Vagina (tissue), 2 donors: ENCODE measurements around the gene SKAP1. TPM values are rescaled to one million over a fixed set of nuclear protein-coding genes. Genes with fewer than 3 reads are reported as not detected.

Source experiments
- DNase-seq, 2 donors: peaks; one replicate each; pipeline ENCODE4 v3.0.0-alpha.2; 2017; ENCODE audit errors: extremely low spot score in 2 of 2
- H3K27ac ChIP-seq: fragments of 200-600 bp; sonication (generic); one replicate; pipeline ENCODE4 v1.5.1; 2019
- H3K27me3 ChIP-seq: fragments of 200-600 bp; sonication (generic); one replicate; pipeline ENCODE4 v1.5.1; 2019
- H3K36me3 ChIP-seq, 2 donors: fragments of 200-600 bp; sonication (generic); one replicate each; pipeline ENCODE4 v1.5.1; 2017 to 2019
- H3K4me1 ChIP-seq: fragments of 200-600 bp; sonication (generic); one replicate; pipeline ENCODE4 v1.5.1; 2019
- H3K4me3 ChIP-seq, 2 donors: fragments of 200-600 bp; sonication (generic); 1 replicate in 1 of 2; 2 replicates in 1 of 2; pipeline ENCODE4 v1.5.1; 2016 to 2019
- H3K9me3 ChIP-seq: fragments of 200-600 bp; sonication (generic); one replicate; pipeline ENCODE4 v1.5.1; 2019
- CTCF ChIP-seq, 3 experiments: fragments of 450-650 bp in 2 of 3; fragments of 200-600 bp in 1 of 3; sonication (generic) in 1 of 3; IDR thresholded peaks; one replicate each; pipeline ENCODE4 v1.5.1; 2017 to 2019; ENCODE audit warnings: antibody characterized with exemption in 3 of 3, mild to moderate bottlenecking in 2 of 3, moderate library complexity in 2 of 3
- POLR2A ChIP-seq, 2 donors: fragments of 450-650 bp; IDR thresholded peaks; one replicate each; pipeline ENCODE4 v1.6.1; 2017; ENCODE audit warnings: antibody characterized with exemption in 2 of 2, mild to moderate bottlenecking in 2 of 2, moderate library complexity in 2 of 2
- POLR2AphosphoS5 ChIP-seq, 2 donors: sonication (generic); formaldehyde crosslinking; IDR thresholded peaks; one replicate each; pipeline ENCODE4 v1.9.0; 2017; ENCODE audit warnings: antibody characterized with exemption in 2 of 2, mild to moderate bottlenecking in 2 of 2, low read depth in 1 of 2; ENCODE audit not compliant: insufficient read depth in 1 of 2
- intact Hi-C: fragments of 100-400 bp; cut with DNase I; formaldehyde crosslinking; loops from one replicate; pipeline ENCODE4 v1.15.1; 2023
- total RNA-seq: library from RNA; depleted of rRNA; stranded (reverse); fragments of >200 nt; gene quantifications from one replicate; pipeline ENCODE4 v1.2.3, GENCODE V29; 2016

Gene SKAP1
- total RNA-seq, 1 donor from 2014 or later = 5.6 TPM

DNA sequence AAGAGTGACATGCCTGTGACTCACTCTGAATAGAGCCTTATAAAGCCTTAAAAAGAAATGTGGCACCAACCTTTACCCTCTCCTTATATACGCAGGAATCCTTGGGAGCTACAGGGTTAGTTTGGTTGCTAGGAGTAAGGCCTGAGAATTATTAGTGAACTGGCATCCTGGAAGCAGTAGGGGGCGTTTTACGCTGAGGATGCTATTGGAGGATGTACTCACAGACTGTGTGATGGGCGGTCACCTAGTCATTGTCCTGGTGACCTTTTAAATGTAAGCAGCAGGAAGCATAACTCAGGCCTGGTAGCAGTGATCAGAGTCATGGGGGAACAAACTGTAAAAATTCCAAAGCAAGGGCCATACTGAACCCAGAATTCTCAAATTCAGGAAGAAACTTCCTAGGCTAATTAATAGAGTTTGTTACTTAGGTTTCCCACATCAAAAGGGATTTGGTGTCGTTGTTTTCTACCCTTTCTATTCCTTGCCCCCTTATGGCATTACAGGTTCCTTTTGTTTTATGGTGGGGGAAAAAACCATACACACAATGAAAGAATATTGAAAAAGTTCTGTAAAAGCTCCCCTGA lies 168.6 kb downstream of the SKAP1 start:
- TF ChIP-seq CTCF (IDR thresholded peaks at IDR 0.05) (no peak), POLR2A (IDR thresholded peaks at IDR 0.05) (no peak), POLR2AphosphoS5 (IDR thresholded peaks at IDR 0.05; ENCODE audit: insufficient read depth in 1 of 2, low read depth in 1 of 2) (no peak)
- no peaks in the 10 kb centered on the region for H3K9me3 ChIP-seq
- H3K4me3 ChIP-seq = no peak overlapping the region
- intact Hi-C loops = no loop called here
- no peak for DNase-seq
- no peaks in the 10 kb centered on the region for H3K36me3 ChIP-seq
- H3K27ac ChIP-seq = no peak overlapping the region
- H3K27me3 ChIP-seq = no peaks in the 10 kb centered on the region
- no peaks in the 10 kb centered on the region for H3K4me1 ChIP-seq

DNA sequence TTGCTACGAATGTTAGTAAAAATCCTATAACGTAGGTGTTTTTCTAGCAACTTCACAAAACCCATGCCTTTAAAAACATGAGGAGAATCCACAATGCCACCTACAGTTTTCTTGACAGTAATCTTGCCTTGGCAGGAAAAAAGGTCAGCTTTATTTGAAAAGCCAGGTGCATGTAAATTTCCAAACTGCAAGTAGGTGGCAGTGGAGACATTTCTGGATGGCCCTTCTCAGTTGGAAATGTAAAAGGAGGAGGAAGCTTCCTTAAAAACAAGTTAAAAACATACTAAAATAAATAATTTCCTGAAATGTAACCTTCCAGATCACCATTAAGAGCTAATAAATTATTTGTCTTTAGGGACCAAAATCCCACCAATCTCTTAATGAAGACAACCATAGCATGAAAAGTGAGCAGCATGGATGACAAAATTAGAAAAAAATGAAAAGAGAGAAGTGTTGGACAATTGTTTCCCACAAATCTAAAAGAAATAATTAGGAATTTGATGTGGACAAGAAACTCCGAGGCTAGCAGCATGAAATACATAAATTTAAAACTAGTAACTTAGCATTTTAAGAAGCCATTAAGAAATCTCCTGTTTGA lies 170.2 kb downstream of the SKAP1 start:
- intact Hi-C loops = no loop called here
- no peaks in the 10 kb centered on the region for H3K9me3 ChIP-seq
- no peaks in the 10 kb centered on the region for H3K27me3 ChIP-seq
- no peak overlapping the region for H3K27ac ChIP-seq
- no peak for TF ChIP-seq POLR2AphosphoS5 (IDR thresholded peaks at IDR 0.05; ENCODE audit: insufficient read depth in 1 of 2, low read depth in 1 of 2)
- no peak for TF ChIP-seq POLR2A (IDR thresholded peaks at IDR 0.05)
- TF ChIP-seq CTCF (IDR thresholded peaks at IDR 0.05) = no peak
- H3K4me1 ChIP-seq = no peaks in the 10 kb centered on the region
- no peaks in the 10 kb centered on the region for H3K36me3 ChIP-seq
- no peak overlapping the region for H3K4me3 ChIP-seq
- DNase-seq = no peak

DNA sequence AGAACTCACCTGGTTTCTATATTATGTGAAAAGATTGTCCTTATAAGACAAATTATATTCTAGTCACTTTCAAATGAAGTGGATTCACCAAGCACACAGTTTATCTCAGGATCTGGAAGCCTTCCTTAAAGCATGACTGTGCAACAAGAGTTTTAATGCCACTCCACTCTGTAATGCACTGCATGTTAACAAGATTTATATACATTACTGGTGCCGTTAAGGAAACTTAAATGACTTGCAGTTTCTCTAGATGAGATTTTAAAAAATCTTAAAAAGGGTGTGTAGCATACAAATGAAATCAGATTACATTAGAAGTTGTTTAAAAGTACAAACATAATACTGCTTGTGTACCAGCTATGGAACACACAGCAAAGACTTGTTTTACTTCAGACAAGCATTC lies 171.7 kb downstream of the SKAP1 start:
- intact Hi-C loops = no loop called here
- no peaks in the 10 kb centered on the region for H3K27me3 ChIP-seq
- no peaks in the 10 kb centered on the region for H3K36me3 ChIP-seq
- no peaks in the 10 kb centered on the region for H3K4me1 ChIP-seq
- no peak for DNase-seq
- H3K27ac ChIP-seq = no peak overlapping the region
- H3K9me3 ChIP-seq = no peaks in the 10 kb centered on the region
- H3K4me3 ChIP-seq = no peak overlapping the region
- TF ChIP-seq CTCF (IDR thresholded peaks at IDR 0.05) = no peak
- no peak for TF ChIP-seq POLR2A (IDR thresholded peaks at IDR 0.05)

DNA sequence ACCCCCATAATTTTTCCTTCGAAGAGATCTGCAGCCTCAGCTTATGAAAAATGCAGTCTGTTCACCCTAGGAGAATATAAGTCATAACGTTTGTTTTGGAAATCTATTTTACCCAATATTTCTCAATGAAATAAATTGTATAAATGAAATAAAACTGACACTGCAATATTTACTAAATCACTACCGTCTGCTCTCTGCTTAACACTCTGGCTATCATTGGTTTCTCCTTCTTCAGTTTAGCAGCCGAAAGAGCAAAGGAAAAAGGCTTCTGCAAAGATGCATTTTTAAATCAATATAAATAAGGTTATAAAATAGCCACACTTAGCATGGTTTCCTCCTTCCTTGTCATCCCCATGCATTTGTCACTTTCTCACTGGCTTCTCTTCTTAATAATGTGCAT lies 174.3 kb downstream of the SKAP1 start:
- no peaks in the 10 kb centered on the region for H3K4me1 ChIP-seq
- no peaks in the 10 kb centered on the region for H3K27me3 ChIP-seq
- intact Hi-C loops = no loop called here
- H3K27ac ChIP-seq = no peak overlapping the region
- no peak overlapping the region for H3K4me3 ChIP-seq
- no peak for TF ChIP-seq CTCF (IDR thresholded peaks at IDR 0.05)
- DNase-seq = no peak
- H3K9me3 ChIP-seq = no peaks in the 10 kb centered on the region
- H3K36me3 ChIP-seq = no peaks in the 10 kb centered on the region

GRCh38 chr17:48254896-48255295 lies 175.1 kb downstream of the SKAP1 start:
- TF ChIP-seq CTCF (IDR thresholded peaks at IDR 0.05) (no peak), POLR2AphosphoS5 (IDR thresholded peaks at IDR 0.05; ENCODE audit: insufficient read depth in 1 of 2, low read depth in 1 of 2) (no peak), POLR2A (IDR thresholded peaks at IDR 0.05) (no peak)
- no peaks in the 10 kb centered on the region for H3K36me3 ChIP-seq
- no peaks in the 10 kb centered on the region for H3K9me3 ChIP-seq
- no peak overlapping the region for H3K27ac ChIP-seq
- no peak overlapping the region for H3K4me3 ChIP-seq
- no peaks in the 10 kb centered on the region for H3K4me1 ChIP-seq
- no peak for DNase-seq
- no peaks in the 10 kb centered on the region for H3K27me3 ChIP-seq
- intact Hi-C loops = no loop called here
